ENCODE results near the gene MYT1.
A peak's percentile ranks its signal among the peaks of the same experiment; 100 is the strongest.
"Not testable (repeated sequence)": the region's sequence is repeated elsewhere in the genome, so short reads cannot be mapped to it uniquely, and the experiment has no call there.

The MYT1 gene

GRCh38 chr20:64164123-64164836, at the start of gene MYT1:
TSS of gene MYT1 (plus strand) at chr20:64164452. CDS start at chr20:64198862, 34,410 bp downstream.
- DNase-seq, result peak; percentile 97

- no peak for DNase-seq
Measured at GRCh38 chr20:64115171-64115911, 48.9 kb upstream of the MYT1 start.

- DNase-seq, result no peak
Measured at GRCh38 chr20:64116016-64116415, 48.2 kb upstream of the MYT1 start.

GRCh38 chr20:64116541-64117431, 47.5 kb upstream of the MYT1 start:
- no peak for DNase-seq

- DNase-seq, result not testable (repeated sequence)
Measured at GRCh38 chr20:64117432-64117777, 46.8 kb upstream of the MYT1 start.

- DNase-seq, result no peak
Measured at GRCh38 chr20:64119301-64119680, 45.0 kb upstream of the MYT1 start.

- no peak for DNase-seq
Measured at GRCh38 chr20:64119681-64120341, 44.4 kb upstream of the MYT1 start.

GRCh38 chr20:64121586-64121985, 42.7 kb upstream of the MYT1 start:
- DNase-seq, result no peak

GRCh38 chr20:64122927-64123326, 41.3 kb upstream of the MYT1 start:
- DNase-seq, result not testable (repeated sequence)

- not testable (repeated sequence) for DNase-seq
Measured at GRCh38 chr20:64123517-64123916, 40.7 kb upstream of the MYT1 start.

- no peak for DNase-seq
Measured at GRCh38 chr20:64129146-64129782, 35.0 kb upstream of the MYT1 start.

- DNase-seq, result no peak
Measured at GRCh38 chr20:64130271-64130670, 34.0 kb upstream of the MYT1 start.

- DNase-seq, result no peak
Measured at GRCh38 chr20:64130876-64131275, 33.4 kb upstream of the MYT1 start.

- DNase-seq, result peak; percentile 62
Measured at GRCh38 chr20:64131406-64131805, 32.8 kb upstream of the MYT1 start.

- no peak for DNase-seq
Measured at GRCh38 chr20:64133951-64134407, 30.3 kb upstream of the MYT1 start.

GRCh38 chr20:64134744-64135143, 29.5 kb upstream of the MYT1 start:
- DNase-seq, result not testable (repeated sequence)

- DNase-seq, result no peak
Measured at GRCh38 chr20:64136004-64136710, 28.1 kb upstream of the MYT1 start.

GRCh38 chr20:64137598-64138031, 26.6 kb upstream of the MYT1 start:
- no peak for DNase-seq

- DNase-seq, result no peak
Measured at GRCh38 chr20:64138276-64138815, 25.9 kb upstream of the MYT1 start.

- DNase-seq, result no peak
Measured at GRCh38 chr20:64139199-64140060, 24.8 kb upstream of the MYT1 start.
